SK-N-SH (cell line): Measurements from ENCODE around the gene ARMC8. TPM values are rescaled to one million over a fixed set of nuclear protein-coding genes. Genes with fewer than 3 reads are reported as not detected.
"Not testable (repeated sequence)": the region's sequence is repeated elsewhere in the genome, so short reads cannot be mapped to it uniquely, and the experiment has no call there.

Experiments
- CTCF ChIA-PET: fragments of 300-600, 350-600 bp; formaldehyde crosslinking; extraction: SDS; loops from one replicate; lab custom pipeline; 2021; lab: Yijun Ruan, JAX
- POLR2A ChIA-PET: fragments of 350-600 bp; sonication (Branson Sonifier 250); formaldehyde crosslinking; extraction: SDS; loops from one replicate; lab custom pipeline; 2020; ENCODE audit warnings: antibody characterized with exemption, inconsistent platforms; lab: Yijun Ruan, JAX
- DNase-seq: peaks from one replicate; pipeline ENCODE4 v3.0.0; 2012
- H2AFZ ChIP-seq: fragments of 200-600 bp; sonication (generic); 2 replicates; pipeline ENCODE4 v1.8.1; 2016; ENCODE audit warnings: antibody characterized with exemption, mild to moderate bottlenecking, low read depth
- H3F3A ChIP-seq: fragments of 200-600 bp; sonication (generic); replicated peaks from 2 replicates; pipeline ENCODE3; 2016; ENCODE audit warnings: antibody characterized with exemption, mild to moderate bottlenecking; ENCODE audit not compliant: insufficient read depth
- H3K27ac ChIP-seq, 2 experiments: fragments of 200-500 bp in 1 of 2; fragments of 200-600 bp in 1 of 2; sonication (Bioruptor generic) in 1 of 2; sonication (generic), shearing (Covaris generic) in 1 of 2; 2 replicates each; pipeline versions ENCODE4 v1.5.1 to v1.6.1; 2014 to 2016; ENCODE audit warnings: low read depth in 2 of 2, inconsistent platforms in 1 of 2, low read length in 1 of 2, mild to moderate bottlenecking in 1 of 2, mixed read lengths in 1 of 2
- H3K27me3 ChIP-seq: fragments of 200-600 bp; sonication (generic), shearing (Covaris generic); 2 replicates; pipeline ENCODE4 v1.6.1; 2016; ENCODE audit warnings: mixed run types; ENCODE audit not compliant: insufficient read depth
- H3K36me3 ChIP-seq, 2 experiments: fragments of 200-500 bp in 1 of 2; fragments of 200-600 bp in 1 of 2; sonication (Bioruptor generic) in 1 of 2; sonication (generic) in 1 of 2; replicated peaks in 1 of 2; 2 replicates each; pipeline versions ENCODE3 to v1.5.1; 2014 to 2016; ENCODE audit warnings: low read length in 1 of 2, mild to moderate bottlenecking in 1 of 2; ENCODE audit not compliant: insufficient read depth in 2 of 2, control insufficient read depth in 1 of 2
- H3K4me1 ChIP-seq, 2 experiments: fragments of 200-500 bp in 1 of 2; fragments of 200-600 bp in 1 of 2; sonication (Bioruptor generic) in 1 of 2; sonication (generic), shearing (Covaris generic) in 1 of 2; 2 replicates each; pipeline versions ENCODE4 v1.5.1 to v1.6.1; 2014 to 2016; ENCODE audit warnings: low read depth in 1 of 2, low read length in 1 of 2, mixed run types in 1 of 2; ENCODE audit not compliant: insufficient read depth in 2 of 2, control insufficient read depth in 1 of 2
- H3K4me2 ChIP-seq: fragments of 200-600 bp; sonication (generic), shearing (Covaris generic); 2 replicates; pipeline ENCODE4 v1.6.1; 2017; ENCODE audit warnings: mixed run types
- H3K4me3 ChIP-seq, 2 experiments: fragments of 200-500 bp in 1 of 2; fragments of 200-600 bp in 1 of 2; sonication (Bioruptor generic) in 1 of 2; sonication (generic), shearing (Covaris generic) in 1 of 2; 2 replicates each; pipeline versions ENCODE4 v1.5.1 to v1.8.1; 2014 to 2016; ENCODE audit warnings: low read depth in 2 of 2, inconsistent platforms in 1 of 2, low read length in 1 of 2, mild to moderate bottlenecking in 1 of 2, mixed read lengths in 1 of 2, moderate library complexity in 1 of 2
- H3K79me2 ChIP-seq: fragments of 200-600 bp; sonication (generic); 2 replicates; pipeline ENCODE4 v1.8.1; 2017; ENCODE audit warnings: mild to moderate bottlenecking; ENCODE audit not compliant: insufficient read depth
- H3K9ac ChIP-seq: fragments of 200-600 bp; sonication (generic); 2 replicates; pipeline ENCODE4 v1.6.1; 2017; ENCODE audit warnings: mixed run types
- H3K9me2 ChIP-seq: fragments of 200-600 bp; sonication (generic); 2 replicates; pipeline ENCODE4 v1.6.1; 2017; ENCODE audit warnings: mixed run types
- H3K9me3 ChIP-seq: fragments of 200-600 bp; sonication (generic); 2 replicates; pipeline ENCODE4 v1.6.1; 2017; ENCODE audit warnings: mixed run types, mild to moderate bottlenecking, moderate library complexity
- H4K20me1 ChIP-seq: fragments of 200-600 bp; sonication (generic); 2 replicates; pipeline ENCODE4 v1.6.1; 2017; ENCODE audit warnings: mild to moderate bottlenecking, mixed run types; ENCODE audit not compliant: insufficient read depth
- EP300 ChIP-seq, 2 experiments: IDR thresholded peaks; 2 replicates each; pipeline versions ENCODE4 v1.4.0 to v1.6.1; 2012; ENCODE audit warnings: borderline replicate concordance in 1 of 2, low read depth in 1 of 2, low read length in 1 of 2
- EZH2phosphoT487 ChIP-seq: fragments of 200-600 bp; sonication (generic); IDR thresholded peaks from 2 replicates; pipeline ENCODE4 v1.6.1; 2017; ENCODE audit warnings: low read depth, mixed run types, mild to moderate bottlenecking, antibody characterized with exemption, moderate library complexity, borderline replicate concordance
- GATA2 ChIP-seq: sonication (generic); formaldehyde crosslinking; IDR thresholded peaks from 2 replicates; pipeline ENCODE4 v1.5.0; 2020; ENCODE audit warnings: mild to moderate bottlenecking, missing genetic modification reagents
- MEF2A ChIP-seq: IDR thresholded peaks from 2 replicates; pipeline ENCODE4 v1.4.0; 2012; ENCODE audit warnings: low read depth, borderline replicate concordance
- NFIC ChIP-seq: IDR thresholded peaks from 2 replicates; pipeline ENCODE4 v1.4.0; 2012; ENCODE audit warnings: borderline replicate concordance
- NRF1 ChIP-seq: IDR thresholded peaks from 2 replicates; pipeline ENCODE4 v1.6.1; 2012; ENCODE audit warnings: low read depth, mild to moderate bottlenecking, low read length
- RAD21 ChIP-seq: IDR thresholded peaks from 2 replicates; pipeline ENCODE4 v1.6.1; 2012; ENCODE audit warnings: mild to moderate bottlenecking, low read length
- RCOR1 ChIP-seq: fragments of 150-350 bp; IDR thresholded peaks from 2 replicates; pipeline ENCODE4 v1.6.1; 2017; ENCODE audit warnings: antibody characterized with exemption, low read length
- SMC3 ChIP-seq: IDR thresholded peaks from 2 replicates; pipeline ENCODE4 v1.6.1; 2012; ENCODE audit warnings: low read depth, low read length, improper control_type of control experiment
- TCF12 ChIP-seq: IDR thresholded peaks from 2 replicates; pipeline ENCODE4 v1.4.0; 2012
- TEAD4 ChIP-seq: IDR thresholded peaks from 2 replicates; pipeline ENCODE4 v1.4.0; 2012; ENCODE audit warnings: mild to moderate bottlenecking, borderline replicate concordance; ENCODE audit not compliant: insufficient read depth
- USF2 ChIP-seq: fragments of 150-350 bp; IDR thresholded peaks from 2 replicates; pipeline ENCODE4 v1.6.1; 2017; ENCODE audit warnings: antibody characterized with exemption, low read length, low read depth, borderline replicate concordance
- WGBS: methylation state at CpG from one replicate; pipeline ENCODE4 v1.1.6; 2017; ENCODE audit warnings: low lambda C conversion rate; 5-methylcytosine and 5-hydroxymethylcytosine counted together
- polyA plus RNA-seq, 3 experiments: library from polyadenylated mRNA; depleted of rRNA; stranded (reverse); fragments of >200 nt; gene quantifications; 2 replicates each; pipeline ENCODE4 v1.2.3, GENCODE V29; 2012
- TF ChIP-seq, protein P1 (sequence below): IDR thresholded peaks from 2 replicates; pipeline ENCODE4; 2012

The ARMC8 gene
- polyA plus RNA-seq, 1 of the 3 experiments (the other 2 are of a cell fraction) = 35.5 TPM

DNA sequence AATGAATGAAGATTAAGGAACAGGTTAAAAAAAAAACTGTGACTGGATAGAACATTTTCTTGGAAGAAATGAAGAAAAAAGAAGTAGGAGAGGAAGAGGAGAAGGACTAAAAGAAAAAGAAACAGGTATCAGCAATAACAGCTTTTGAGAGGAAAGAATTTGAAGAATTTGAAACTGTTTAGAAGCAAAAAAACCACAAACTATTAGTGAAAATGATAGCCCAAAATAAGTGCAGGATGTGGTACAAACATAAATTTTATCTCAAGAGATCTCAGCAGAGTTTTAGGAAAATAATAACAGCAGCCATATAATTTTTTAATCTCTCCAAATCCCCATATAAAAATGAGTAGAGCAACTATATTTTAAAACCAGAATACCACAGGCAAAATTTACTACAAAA lies 46.2 kb upstream of the ARMC8 start:
- no peak overlapping the region for H3K4me3 ChIP-seq
- H3K27ac ChIP-seq = peak overlapping the region in 1 of 2 experiments; percentile 29; a peak in 1 of 4 replicates
- no peak overlapping the region for H3K9ac ChIP-seq
- no peaks in the 10 kb centered on the region for H3K27me3 ChIP-seq
- H3K4me2 ChIP-seq = no peak overlapping the region
- H3K9me3 ChIP-seq = no peaks in the 10 kb centered on the region
- H3F3A ChIP-seq = no peaks in the 10 kb centered on the region
- H3K9me2 ChIP-seq = no peaks in the 10 kb centered on the region
- ChIA-PET POLR2A (no interaction called here), CTCF (no interaction called here)
- no peaks in the 10 kb centered on the region for H3K79me2 ChIP-seq
- peak; percentile 23; the same call in 1 of the 2 replicates for TF ChIP-seq TEAD4
- TF ChIP-seq, protein P1, sequence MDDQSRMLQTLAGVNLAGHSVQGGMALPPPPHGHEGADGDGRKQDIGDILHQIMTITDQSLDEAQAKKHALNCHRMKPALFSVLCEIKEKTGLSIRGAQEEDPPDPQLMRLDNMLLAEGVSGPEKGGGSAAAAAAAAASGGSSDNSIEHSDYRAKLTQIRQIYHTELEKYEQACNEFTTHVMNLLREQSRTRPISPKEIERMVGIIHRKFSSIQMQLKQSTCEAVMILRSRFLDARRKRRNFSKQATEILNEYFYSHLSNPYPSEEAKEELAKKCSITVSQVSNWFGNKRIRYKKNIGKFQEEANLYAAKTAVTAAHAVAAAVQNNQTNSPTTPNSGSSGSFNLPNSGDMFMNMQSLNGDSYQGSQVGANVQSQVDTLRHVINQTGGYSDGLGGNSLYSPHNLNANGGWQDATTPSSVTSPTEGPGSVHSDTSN = no peak
- no peak for DNase-seq
- H2AFZ ChIP-seq = no peak overlapping the region
- no peaks in the 10 kb centered on the region for H3K4me1 ChIP-seq
- no peaks in the 10 kb centered on the region for H4K20me1 ChIP-seq
- no peaks in the 10 kb centered on the region for H3K36me3 ChIP-seq

DNA sequence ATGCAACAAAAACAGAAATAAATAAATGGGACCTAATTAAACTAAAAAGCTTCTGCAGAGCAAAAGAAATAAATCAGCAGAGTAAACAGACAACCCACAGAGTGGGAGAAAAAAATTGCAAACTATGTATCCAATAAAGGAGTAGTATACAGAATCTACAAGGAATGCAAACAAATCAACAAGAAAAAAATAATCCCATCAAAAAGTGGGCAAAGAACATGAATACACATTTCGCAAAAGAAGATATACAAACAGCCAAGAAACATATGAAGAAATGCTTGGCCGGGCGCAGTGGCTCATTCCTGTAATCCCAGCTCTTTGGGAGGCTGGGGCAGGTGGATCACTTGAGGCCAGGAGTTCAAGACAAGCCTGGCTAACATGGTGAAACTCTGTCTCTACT lies 44.9 kb upstream of the ARMC8 start:
- H3K36me3 ChIP-seq, H3K4me3 ChIP-seq, CTCF ChIA-PET, H3K9me3 ChIP-seq, H3K4me2 ChIP-seq, H3K4me1 ChIP-seq, H3F3A ChIP-seq, H3K9me2 ChIP-seq, H2AFZ ChIP-seq, H3K27me3 ChIP-seq, H4K20me1 ChIP-seq, H3K9ac ChIP-seq, POLR2A ChIA-PET, DNase-seq, H3K27ac ChIP-seq, H3K79me2 ChIP-seq: not testable (repeated sequence)
- WGBS = 90% methylated on average over 3 of the region's 3 CpGs

GRCh38 chr3:138148503-138148902 lies 38.6 kb upstream of the ARMC8 start:
- no peak overlapping the region for H3K4me3 ChIP-seq
- no peaks in the 10 kb centered on the region for H3K4me1 ChIP-seq
- H3K9ac ChIP-seq = no peak overlapping the region
- H4K20me1 ChIP-seq = no peaks in the 10 kb centered on the region
- H3K27ac ChIP-seq = no peak overlapping the region
- H2AFZ ChIP-seq = no peak overlapping the region
- no peak overlapping the region for H3K4me2 ChIP-seq
- no peaks in the 10 kb centered on the region for H3F3A ChIP-seq
- no peaks in the 10 kb centered on the region for H3K79me2 ChIP-seq
- no peak for TF ChIP-seq GATA2 (CRISPR knock-in tag)
- no peak for TF ChIP-seq NRF1
- TF ChIP-seq USF2 = no peak
- no peak for TF ChIP-seq EP300 (IDR thresholded peaks at IDR 0.05; ENCODE audit: borderline replicate concordance in 1 of 2, low read depth in 1 of 2, low read length in 1 of 2)
- no peak for TF ChIP-seq EZH2phosphoT487
- TF ChIP-seq RAD21 = peak; percentile 52
- no peak for TF ChIP-seq TEAD4
- no peak for TF ChIP-seq TCF12
- no peak for TF ChIP-seq RCOR1
- TF ChIP-seq MEF2A = no peak
- no peak for TF ChIP-seq NFIC
- 0 out of 2 replicates have a peak, but pooled peaks have one; percentile 10 for TF ChIP-seq SMC3
- H3K9me3 ChIP-seq = no peaks in the 10 kb centered on the region
- ChIA-PET POLR2A (no interaction called here), CTCF (interaction anchor here (0.8 to 1.7 kb wide), 11 partner anchors 18 to 81 kb away, joined by 3 to 7 read pairs (median 4); partner anchors contain the start of genes DBR1 and DZIP1L)
- WGBS = 73% methylated on average over 4 of the region's 4 CpGs
- no peaks in the 10 kb centered on the region for H3K36me3 ChIP-seq
- DNase-seq = no peak
- H3K27me3 ChIP-seq = no peaks in the 10 kb centered on the region; the same call in 1 of the 2 replicates
- H3K9me2 ChIP-seq = no peaks in the 10 kb centered on the region
